GM18511 (cell line): ENCODE results near the gene EHD3.

Source experiments
- ATAC-seq: cut with Tn5 transposase; IDR thresholded peaks from one replicate; pipeline ENCODE4 v1.9.1; 2021; ENCODE audit warnings: mild to moderate bottlenecking, moderate library complexity; ENCODE audit not compliant: unreplicated experiment

The EHD3 gene

DNA sequence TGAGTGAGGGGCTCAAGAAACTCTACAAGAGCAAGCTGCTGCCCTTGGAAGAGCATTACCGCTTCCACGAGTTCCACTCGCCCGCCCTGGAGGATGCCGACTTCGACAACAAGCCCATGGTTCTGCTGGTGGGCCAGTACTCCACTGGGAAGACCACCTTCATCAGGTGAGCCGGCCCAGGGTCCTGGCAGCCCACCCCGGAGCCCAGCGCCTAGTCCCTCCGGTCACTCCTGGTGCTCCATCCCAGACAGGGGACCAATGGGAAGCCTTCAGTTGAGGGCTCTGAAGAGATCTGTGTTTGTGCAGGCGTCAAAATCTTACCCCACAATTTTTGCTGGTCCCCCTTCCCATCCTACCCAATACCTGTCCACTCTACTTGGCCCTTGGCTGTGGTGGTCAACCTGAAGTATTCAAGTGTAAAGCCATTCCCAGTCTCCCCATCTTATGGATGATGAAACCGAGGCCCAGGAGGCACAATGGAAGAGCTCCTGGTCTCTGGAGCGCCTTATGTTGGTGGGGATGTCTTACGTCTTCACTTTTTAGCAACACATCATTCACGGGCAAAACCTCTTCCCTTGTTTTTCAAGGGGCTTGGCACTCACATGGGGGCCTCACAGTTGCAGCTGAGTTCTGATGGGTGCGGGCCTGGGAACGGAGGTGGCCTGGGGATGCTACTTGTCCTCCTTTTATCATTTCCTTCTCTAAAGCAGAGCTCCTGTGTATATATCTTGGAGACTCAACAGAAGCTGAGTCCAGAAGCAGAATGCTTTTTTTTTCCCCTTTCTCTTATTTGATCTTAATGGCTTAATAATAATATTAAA, 941 bp downstream of the EHD3 start:
- ATAC-seq, result no peak

DNA sequence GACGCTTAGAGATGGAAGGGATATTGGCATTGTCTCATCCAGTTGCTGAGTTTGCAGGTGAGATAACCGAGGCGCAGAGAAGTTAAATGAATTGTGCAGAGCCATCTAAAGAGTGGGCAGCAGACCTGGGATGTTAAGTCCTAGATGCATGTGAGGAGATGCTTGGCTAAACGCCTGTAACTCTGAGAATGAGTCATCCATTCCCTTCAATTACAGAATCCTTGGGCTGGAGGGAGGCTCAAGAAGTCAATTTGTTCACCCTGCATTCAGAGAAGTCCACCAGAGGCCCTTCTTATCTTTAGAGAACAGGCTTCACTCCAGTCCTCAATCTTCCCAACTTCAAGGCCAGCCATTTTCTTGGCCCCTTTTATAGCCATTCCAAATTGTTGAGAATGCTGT, 1.6 kb downstream of the EHD3 start:
- no peak for ATAC-seq

DNA sequence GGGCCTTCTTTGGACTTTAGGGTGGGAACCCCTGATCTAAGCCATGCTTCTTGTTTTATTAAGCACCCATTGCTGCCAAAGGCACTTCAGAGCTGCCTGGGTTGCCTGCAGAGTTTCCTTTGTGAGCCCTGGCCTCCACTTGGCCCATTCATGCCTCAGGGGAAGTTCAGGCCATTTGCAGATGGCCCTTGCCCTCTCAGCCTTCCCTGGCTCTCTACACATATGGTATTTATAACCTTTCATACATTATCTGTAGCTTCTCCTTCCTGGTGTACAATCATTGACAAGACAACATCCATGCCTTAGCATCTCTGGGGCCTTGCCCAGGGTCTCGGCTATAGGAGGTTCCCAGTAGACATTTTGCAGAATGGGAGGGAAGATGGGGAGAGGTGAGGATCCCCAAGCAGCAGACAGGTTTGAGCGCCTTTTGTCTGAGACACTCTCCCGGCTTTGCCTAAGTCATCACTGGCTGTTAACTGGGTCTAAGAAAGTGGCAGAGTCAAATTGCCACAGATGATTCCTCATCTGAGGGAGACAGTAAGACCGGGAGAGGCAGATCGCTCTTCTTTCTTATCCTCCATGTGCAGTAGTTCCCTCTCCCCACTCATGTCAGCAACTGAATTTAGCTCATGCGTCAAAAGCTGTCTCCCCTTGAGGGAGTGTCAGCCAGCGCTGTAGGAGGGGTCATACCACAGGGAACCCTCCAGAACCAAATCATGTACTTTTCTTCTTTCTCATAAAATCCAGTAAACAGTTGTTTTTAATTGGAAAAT, 2.7 kb downstream of the EHD3 start:
- no peak for ATAC-seq

- ATAC-seq, result no peak
These were observed 3.5 kb downstream of the EHD3 start for GRCh38 chr2:31237348-31238017.

DNA sequence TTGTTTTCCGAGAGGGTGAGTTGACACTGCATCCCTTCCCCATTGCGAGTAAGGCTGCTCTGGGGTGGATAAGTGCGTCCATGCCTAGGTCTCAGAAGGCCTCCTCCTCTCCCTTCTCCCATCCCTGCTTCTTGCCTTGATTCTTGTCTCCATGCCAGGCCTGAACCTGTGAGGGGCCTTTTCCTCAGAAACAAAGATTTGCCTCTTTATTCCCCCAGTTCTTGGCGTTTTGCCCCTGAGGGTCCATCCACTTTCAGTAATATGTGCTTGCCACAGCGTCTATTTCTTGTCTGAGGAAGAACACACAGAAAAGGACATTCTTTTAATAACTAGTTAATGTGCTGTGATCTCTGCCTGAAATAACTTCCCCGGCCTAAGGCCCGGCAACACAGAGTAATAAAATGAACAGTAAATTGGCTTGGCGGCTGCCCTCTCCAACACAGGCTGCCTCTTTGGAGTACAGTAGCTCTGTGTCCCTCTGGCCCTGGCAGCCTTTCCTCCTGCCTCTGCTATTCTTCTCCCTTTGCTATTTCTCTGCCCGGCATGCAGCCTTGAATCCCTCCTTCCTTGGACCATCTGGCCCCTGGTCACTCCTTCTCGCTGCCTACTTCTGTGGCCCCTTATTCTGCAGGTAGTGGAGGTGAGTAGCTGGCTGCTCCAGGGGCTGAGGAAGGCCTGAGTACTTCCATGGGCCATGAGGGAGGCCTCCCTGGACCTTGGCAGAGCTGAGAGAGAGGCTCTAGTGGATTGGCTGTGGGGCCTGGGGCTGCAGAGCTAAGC, 4.4 kb downstream of the EHD3 start:
- no peak for ATAC-seq

- no peak for ATAC-seq
These were observed 5.1 kb downstream of the EHD3 start for GRCh38 chr2:31238906-31239592.

GRCh38 chr2:31239593-31240177, 5.7 kb downstream of the EHD3 start:
- no peak for ATAC-seq

GRCh38 chr2:31240381-31241365, 6.7 kb downstream of the EHD3 start:
- ATAC-seq, result no peak

DNA sequence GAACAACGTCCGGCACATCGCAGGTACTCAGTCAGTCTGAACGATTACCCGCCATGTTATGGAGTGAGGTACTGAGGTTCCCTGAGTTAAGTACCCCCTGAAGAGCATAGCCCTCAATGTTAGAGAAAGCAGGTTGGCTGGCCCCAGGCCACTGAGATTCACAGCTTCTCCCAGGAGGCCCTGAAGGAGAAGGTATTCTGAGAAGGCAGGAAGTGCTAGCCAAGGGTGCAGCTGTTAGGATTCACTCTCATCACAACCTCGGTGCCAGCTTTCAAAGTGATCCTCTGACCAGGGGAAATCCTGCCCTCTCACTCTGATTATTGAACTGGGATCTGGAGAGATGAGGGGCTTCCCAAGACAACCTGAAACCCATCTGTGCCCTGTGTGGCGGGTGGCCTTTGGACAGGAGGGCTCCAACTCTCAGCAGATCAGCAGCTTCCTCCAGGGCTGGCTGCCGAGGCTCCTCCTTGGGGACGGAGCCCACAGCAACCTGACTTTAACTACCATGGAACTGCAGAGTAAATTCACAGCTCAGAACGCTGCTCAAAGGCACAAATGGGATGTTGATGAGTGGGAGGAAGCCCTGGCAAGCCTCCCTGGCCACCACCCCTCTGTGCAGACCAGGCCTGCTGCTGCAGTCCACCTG, 7.8 kb downstream of the EHD3 start:
- ATAC-seq, result no peak

DNA sequence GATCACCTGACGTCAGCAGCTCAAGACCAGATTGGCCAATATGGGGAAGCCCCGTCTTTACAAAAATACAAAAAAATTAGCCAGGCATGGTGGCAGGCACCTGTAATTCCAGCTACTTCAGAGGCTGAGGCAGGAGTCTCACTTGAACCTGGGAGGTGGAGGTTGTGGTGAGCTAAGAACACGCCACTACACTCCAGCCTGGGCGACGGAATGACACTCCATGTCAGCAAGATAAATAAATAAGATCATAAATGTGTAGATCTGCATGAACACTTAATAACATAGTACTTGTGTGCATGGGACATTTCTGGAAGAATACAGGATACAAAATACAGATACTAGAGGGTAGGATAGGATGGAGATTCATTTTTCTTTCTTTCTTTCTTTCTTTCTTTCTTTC, 9.1 kb downstream of the EHD3 start:
- ATAC-seq, result no peak

GRCh38 chr2:31244101-31244500, 10.1 kb downstream of the EHD3 start:
- no peak for ATAC-seq

DNA sequence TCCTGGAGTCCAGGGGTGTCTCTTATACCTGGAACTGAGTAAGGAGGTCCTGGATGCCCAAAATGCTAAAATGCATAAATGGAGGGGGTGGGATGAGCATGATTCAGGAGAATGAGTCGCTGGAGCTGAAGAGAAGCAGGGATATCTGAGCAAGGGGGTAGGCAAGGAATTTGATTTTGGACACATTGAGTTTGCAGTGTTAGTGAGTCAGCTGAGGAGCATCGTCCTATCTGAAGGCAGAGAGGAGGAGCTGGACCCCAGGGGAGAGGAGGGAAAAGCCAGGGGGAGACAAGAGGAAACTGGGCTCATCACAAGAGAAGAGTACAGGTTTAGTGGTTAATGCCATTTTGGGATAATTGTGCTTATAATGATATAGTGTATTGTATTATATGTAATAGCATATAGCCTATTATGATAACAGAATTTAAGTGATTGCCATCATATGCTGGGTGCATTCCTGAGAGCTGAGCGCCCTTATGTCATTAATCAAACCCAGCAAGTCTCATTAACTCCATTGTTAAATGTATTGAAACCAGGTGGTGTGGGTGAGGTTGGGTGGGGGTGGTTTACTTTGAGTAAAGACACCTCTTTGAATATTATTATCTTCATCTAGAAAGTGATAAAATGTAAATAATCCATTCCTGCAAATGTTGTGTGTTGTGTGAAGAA, 12.4 kb downstream of the EHD3 start:
- ATAC-seq, result no peak

- ATAC-seq, result no peak
These were observed 13.8 kb downstream of the EHD3 start for GRCh38 chr2:31247711-31248110.

DNA sequence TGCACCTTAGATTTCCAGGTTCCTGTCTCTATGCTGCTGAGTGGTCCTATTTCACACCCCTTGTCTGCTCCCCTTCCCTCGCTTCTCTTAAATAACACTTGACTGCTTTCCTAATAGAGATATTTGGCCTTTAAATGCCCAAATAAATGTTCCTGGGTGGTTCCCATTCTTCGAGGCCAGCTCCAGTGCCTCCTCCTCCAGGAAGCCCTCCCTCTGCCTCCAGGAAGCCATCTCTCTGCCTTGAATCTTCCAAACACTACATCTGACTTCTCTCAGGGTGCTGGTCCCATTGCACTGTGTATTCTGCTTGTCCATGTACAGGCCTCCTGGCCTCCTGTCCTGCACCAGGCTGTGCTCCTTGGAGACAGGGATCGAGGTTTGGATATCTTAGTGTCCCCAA, 14.2 kb downstream of the EHD3 start:
- no peak for ATAC-seq

GRCh38 chr2:31249009-31249690, 15.2 kb downstream of the EHD3 start:
- ATAC-seq, result no peak

DNA sequence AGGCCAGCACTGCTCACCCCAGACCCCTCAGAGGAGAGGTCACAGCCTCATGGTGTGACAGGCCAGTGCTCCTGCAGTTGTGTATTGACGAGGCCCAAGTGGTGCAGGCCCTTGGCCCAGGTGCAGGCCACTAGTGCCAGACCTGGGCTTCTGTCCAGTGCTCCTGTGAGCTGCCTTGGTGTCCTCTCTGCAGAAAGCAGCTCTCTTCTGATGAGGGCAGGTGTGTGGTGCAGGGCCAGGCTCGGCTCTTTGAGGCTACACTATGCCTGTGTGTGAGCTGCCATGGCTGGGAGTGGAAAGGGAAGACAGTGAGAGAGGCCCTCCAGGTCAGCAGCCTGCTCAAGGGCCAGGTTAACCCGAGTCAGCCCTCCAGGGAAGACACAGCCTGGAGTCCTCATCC, 17.1 kb downstream of the EHD3 start:
- ATAC-seq, result no peak

GRCh38 chr2:31251851-31252250, 17.9 kb downstream of the EHD3 start:
- no peak for ATAC-seq
